GM12878 (cell line): Measurements from ENCODE around the gene SAP30L.

ENCODE experiments used
- EZH2 ChIP-seq: IDR thresholded peaks from 2 replicates; pipeline ENCODE4 v1.6.1; 2012; ENCODE audit warnings: low read depth, mild to moderate bottlenecking, control low read depth, inconsistent platforms, low read length, borderline replicate concordance; ENCODE audit not compliant: control insufficient read depth
- JUND ChIP-seq: IDR thresholded peaks from 2 replicates; pipeline ENCODE4 v1.6.1; 2012; ENCODE audit warnings: low read depth, mild to moderate bottlenecking, low read length, improper control_type of control experiment, moderate library complexity
- POLR2A ChIP-seq: IDR thresholded peaks from 2 replicates; pipeline ENCODE4 v1.6.1; 2011; ENCODE audit warnings: low read depth, mild to moderate bottlenecking, low read length
- RAD21 ChIP-seq: IDR thresholded peaks from 2 replicates; pipeline ENCODE4 v1.6.1; 2011; ENCODE audit warnings: mild to moderate bottlenecking, low read depth, low read length, moderate library complexity; ENCODE audit not compliant: insufficient read depth
- SMAD1 ChIP-seq: fragments of 450-650 bp; IDR thresholded peaks from 2 replicates; pipeline ENCODE4 v1.6.1; 2018; ENCODE audit warnings: mild to moderate bottlenecking, low read depth; ENCODE audit not compliant: partially characterized antibody
- TAF1 ChIP-seq: IDR thresholded peaks from 2 replicates; pipeline ENCODE4 v1.6.1; 2011; ENCODE audit warnings: mild to moderate bottlenecking, low read depth, low read length, borderline replicate concordance
- USF2 ChIP-seq: IDR thresholded peaks from 2 replicates; pipeline ENCODE4 v1.6.1; 2011; ENCODE audit warnings: low read depth, low read length, improper control_type of control experiment, borderline replicate concordance
- ZNF274 ChIP-seq: IDR thresholded peaks from one replicate; pipeline ENCODE4 v1.8.0; 2011; ENCODE audit not compliant: insufficient read length, insufficient read depth
- TF ChIP-seq, protein P1 (sequence below), 3 experiments: IDR thresholded peaks in 2 of 3; conservative IDR thresholded peaks in 1 of 3; 2 replicates each; pipeline ENCODE4 v1.5.1; 2011; ENCODE audit warnings: low read depth in 3 of 3, low read length in 3 of 3, mild to moderate bottlenecking in 3 of 3, control low read depth in 2 of 3, moderate library complexity in 2 of 3, inconsistent platforms in 1 of 3, mixed read lengths in 1 of 3; ENCODE audit not compliant: control insufficient read depth in 2 of 3, insufficient read depth in 1 of 3; ENCODE audit errors: extremely low read depth in 1 of 3

DNA sequence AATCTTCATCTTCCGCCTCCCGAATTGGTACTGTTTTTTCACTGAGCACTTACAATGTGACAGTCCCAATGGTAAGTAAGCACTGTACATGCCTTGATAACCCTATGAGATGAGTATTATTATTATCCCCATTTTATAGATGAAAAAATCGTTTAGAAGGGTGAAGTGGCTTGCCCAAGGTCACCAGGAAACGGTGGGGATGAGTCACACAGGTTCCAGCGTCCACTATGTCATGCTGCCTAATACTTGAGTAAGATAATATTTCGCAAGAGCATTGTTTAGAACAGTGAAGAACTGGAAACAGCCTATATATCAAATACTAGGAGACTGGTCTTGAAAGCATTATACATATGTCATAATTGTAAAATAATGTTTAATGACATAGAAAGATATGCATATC, 19.4 kb downstream of the SAP30L start:
- TF ChIP-seq, protein P1, sequence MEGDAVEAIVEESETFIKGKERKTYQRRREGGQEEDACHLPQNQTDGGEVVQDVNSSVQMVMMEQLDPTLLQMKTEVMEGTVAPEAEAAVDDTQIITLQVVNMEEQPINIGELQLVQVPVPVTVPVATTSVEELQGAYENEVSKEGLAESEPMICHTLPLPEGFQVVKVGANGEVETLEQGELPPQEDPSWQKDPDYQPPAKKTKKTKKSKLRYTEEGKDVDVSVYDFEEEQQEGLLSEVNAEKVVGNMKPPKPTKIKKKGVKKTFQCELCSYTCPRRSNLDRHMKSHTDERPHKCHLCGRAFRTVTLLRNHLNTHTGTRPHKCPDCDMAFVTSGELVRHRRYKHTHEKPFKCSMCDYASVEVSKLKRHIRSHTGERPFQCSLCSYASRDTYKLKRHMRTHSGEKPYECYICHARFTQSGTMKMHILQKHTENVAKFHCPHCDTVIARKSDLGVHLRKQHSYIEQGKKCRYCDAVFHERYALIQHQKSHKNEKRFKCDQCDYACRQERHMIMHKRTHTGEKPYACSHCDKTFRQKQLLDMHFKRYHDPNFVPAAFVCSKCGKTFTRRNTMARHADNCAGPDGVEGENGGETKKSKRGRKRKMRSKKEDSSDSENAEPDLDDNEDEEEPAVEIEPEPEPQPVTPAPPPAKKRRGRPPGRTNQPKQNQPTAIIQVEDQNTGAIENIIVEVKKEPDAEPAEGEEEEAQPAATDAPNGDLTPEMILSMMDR (IDR thresholded peaks at IDR 0.05 in 2 of 3, conservative IDR thresholded peaks at IDR 0.05 in 1 of 3; ENCODE audit: control insufficient read depth in 2 of 3, extremely low read depth in 1 of 3, insufficient read depth in 1 of 3, low read depth in 3 of 3, low read length in 3 of 3): no peak
- TF ChIP-seq POLR2A (no peak), SMAD1 (no peak), USF2 (no peak), TAF1 (no peak), EZH2 (no peak), RAD21 (no peak), ZNF274 (no peak), JUND (no peak)
